Endothelial cell of umbilical vein (primary cell): ENCODE measurements around the gene F8. TPM values are rescaled to one million over a fixed set of nuclear protein-coding genes. Genes with fewer than 3 reads are reported as not detected.

Experiments
- BruUV-seq: library from RNA; stranded (reverse); fragments of 400-500 nt; replicated peaks from 2 replicates; lab custom pipeline; 2021; lab: Mats Ljungman, UMichigan
- CTCF ChIA-PET: fragments of 300-600, 350-600 bp; sonication (Branson Sonifier 250); formaldehyde crosslinking; loops from one replicate; lab custom pipeline; 2021; ENCODE audit warnings: antibody characterized with exemption, inconsistent platforms; lab: Charles Lee
- POLR2A ChIA-PET: fragments of 300-600, 350-600 bp; sonication (Branson Sonifier 250); formaldehyde crosslinking; loops from one replicate; lab custom pipeline; 2021; ENCODE audit warnings: antibody characterized with exemption, inconsistent platforms; lab: Charles Lee
- DNase-seq: peaks from one replicate; pipeline ENCODE4 v3.0.0-alpha.2; 2011; ENCODE audit warnings: low read depth, low spot score
- FAIRE-seq: peaks from 2 replicates; lab custom pipeline; 2011; peaks lifted over from hg19 to GRCh38; lab: Jason Lieb, UNC
- H2AFZ ChIP-seq: 2 replicates; pipeline ENCODE4 v1.6.0; 2012; ENCODE audit warnings: low read depth, low read length, control low read depth, inconsistent platforms
- H3K27ac ChIP-seq: 2 replicates; pipeline ENCODE4 v1.5.1; 2011; ENCODE audit warnings: low read depth, mild to moderate bottlenecking, control low read depth, low read length, moderate library complexity; ENCODE audit not compliant: insufficient read depth
- H3K27me3 ChIP-seq, 2 experiments: 2 replicates each; pipeline versions ENCODE4 v1.6.0 to v1.6.1; 2011; ENCODE audit warnings: low read length in 2 of 2, mixed read lengths in 1 of 2; ENCODE audit not compliant: control insufficient read depth in 2 of 2, insufficient read depth in 2 of 2
- H3K36me3 ChIP-seq, 2 experiments: 2 replicates in 1 of 2; 3 replicates in 1 of 2; pipeline ENCODE4 v1.5.1; 2011; ENCODE audit warnings: low read length in 2 of 2, mild to moderate bottlenecking in 1 of 2, moderate library complexity in 1 of 2; ENCODE audit not compliant: control insufficient read depth in 2 of 2, insufficient read depth in 2 of 2; ENCODE audit errors: extremely low read depth in 1 of 2
- H3K4me1 ChIP-seq: 3 replicates; pipeline ENCODE4 v1.5.1; 2011; ENCODE audit warnings: mild to moderate bottlenecking, low read length; ENCODE audit not compliant: control insufficient read depth, insufficient read depth; ENCODE audit errors: extremely low read depth
- H3K4me2 ChIP-seq: 2 replicates; pipeline ENCODE4 v1.6.1; 2011; ENCODE audit warnings: low read length, control low read depth, mixed read lengths; ENCODE audit not compliant: insufficient read depth
- H3K4me3 ChIP-seq, 3 experiments: fragments of 200-600 bp in 1 of 3; sonication (generic), shearing (Covaris generic) in 1 of 3; replicated peaks in 1 of 3; 2 replicates each; pipeline ENCODE4 v1.5.1; 2011 to 2016; ENCODE audit warnings: control low read depth in 3 of 3, low read length in 3 of 3, mild to moderate bottlenecking in 2 of 3, inconsistent platforms in 1 of 3, low read depth in 1 of 3, moderate library complexity in 1 of 3; ENCODE audit not compliant: insufficient read depth in 1 of 3
- H3K79me2 ChIP-seq: 2 replicates; pipeline ENCODE4 v1.6.0; 2012; ENCODE audit warnings: low read length, inconsistent platforms; ENCODE audit not compliant: control insufficient read depth, insufficient read depth
- H3K9ac ChIP-seq: replicated peaks from 2 replicates; pipeline ENCODE3; 2011; ENCODE audit warnings: low read length, control low read depth; ENCODE audit not compliant: insufficient read depth; ENCODE audit errors: extremely low read depth
- H3K9me1 ChIP-seq: replicated peaks from 3 replicates; pipeline ENCODE4 v1.6.0; 2011; ENCODE audit warnings: mild to moderate bottlenecking, low read length; ENCODE audit not compliant: control insufficient read depth, insufficient read depth; ENCODE audit errors: extremely low read depth
- H3K9me3 ChIP-seq: replicated peaks from 2 replicates; pipeline ENCODE4 v1.5.1; 2012; ENCODE audit warnings: low read length, inconsistent platforms; ENCODE audit not compliant: control insufficient read depth, insufficient read depth
- H4K20me1 ChIP-seq: replicated peaks from 2 replicates; pipeline ENCODE3; 2011; ENCODE audit warnings: mild to moderate bottlenecking, low read length; ENCODE audit not compliant: control insufficient read depth, insufficient read depth; ENCODE audit errors: extremely low read depth
- CTCF ChIP-seq, 2 donors: IDR thresholded peaks; 1 replicate in 1 of 2; 2 replicates in 1 of 2; pipeline ENCODE4 v1.5.1; 2011; ENCODE audit warnings: low read length in 2 of 2, mild to moderate bottlenecking in 2 of 2, moderate library complexity in 2 of 2, control low read depth in 1 of 2, inconsistent platforms in 1 of 2, low read depth in 1 of 2; ENCODE audit not compliant: insufficient read depth in 1 of 2; ENCODE audit errors: extremely low read depth in 1 of 2
- EZH2 ChIP-seq: IDR thresholded peaks from 2 replicates; pipeline ENCODE4 v1.6.1; 2012; ENCODE audit warnings: borderline replicate concordance, low read depth, mild to moderate bottlenecking, moderate library complexity, low read length, inconsistent platforms; ENCODE audit not compliant: severe bottlenecking
- FOS ChIP-seq: IDR thresholded peaks from 2 replicates; pipeline ENCODE4 v1.6.1; 2011; ENCODE audit warnings: mild to moderate bottlenecking, low read length, moderate library complexity, borderline replicate concordance; ENCODE audit not compliant: insufficient read depth
- GATA2 ChIP-seq: IDR thresholded peaks from 2 replicates; pipeline ENCODE4 v1.7.0; 2011; ENCODE audit warnings: low read depth, mild to moderate bottlenecking, moderate library complexity, mixed read lengths, low read length; ENCODE audit not compliant: insufficient read length, insufficient read depth
- JUN ChIP-seq: IDR thresholded peaks from 2 replicates; pipeline ENCODE4 v1.6.1; 2011; ENCODE audit warnings: borderline replicate concordance, low read depth; ENCODE audit not compliant: insufficient read length, insufficient read depth
- MYC ChIP-seq: IDR thresholded peaks from one replicate; pipeline ENCODE4 v1.6.1; 2011; ENCODE audit warnings: mild to moderate bottlenecking, low read depth, low read length
- POLR2A ChIP-seq: IDR thresholded peaks from 2 replicates; pipeline ENCODE4 v1.6.1; 2012; ENCODE audit warnings: low read depth, mild to moderate bottlenecking, control low read depth, low read length
- POLR2AphosphoS5 ChIP-seq: IDR thresholded peaks from 2 replicates; pipeline ENCODE4 v1.6.1; 2012; ENCODE audit warnings: low read depth, mild to moderate bottlenecking, control low read depth, low read length, moderate library complexity; ENCODE audit not compliant: insufficient read depth
- dilution Hi-C: fragments of 300-500 bp; cut with MboI; formaldehyde crosslinking; loops from one replicate; pipeline ENCODE4 v1.15.0; 2019; ENCODE audit warnings: low sequenced_read_pairs; ENCODE audit not compliant: extremely low pct_ligation_motif_present
- intact Hi-C: fragments of 100-400 bp; cut with micrococcal nuclease; formaldehyde crosslinking; loops from one replicate; pipeline ENCODE4 v1.10.0; 2022
- polyA plus RNA-seq, 4 experiments: library from polyadenylated mRNA; depleted of rRNA in 3 of 4; stranded (reverse) in 3 of 4; unstranded in 1 of 4; fragments of >200 nt; gene quantifications; 2 replicates each; pipeline versions ENCODE4 v1.2.1 to v1.2.3, GENCODE V29; 2011 to 2012; ENCODE audit warnings: missing spikeins in 1 of 4
- total RNA-seq: library from RNA; stranded (reverse); gene quantifications from 2 replicates; pipeline ENCODE4 v1.2.3, GENCODE V29; 2021
- TF ChIP-seq, protein P1 (sequence below): IDR thresholded peaks from 2 replicates; pipeline ENCODE4 v1.6.1; 2011; ENCODE audit not compliant: insufficient read depth, insufficient read length

F8 gene
- total and polyA plus RNA-seq, 2 donors (not counting 3 experiments of a cell fraction or from before 2014, with no cell fraction given), result 0.62 to 1.1 TPM

- POLR2A ChIA-PET, result no interaction called here
- BruUV-seq, result no TSS peak
- DNase-seq, result no peak
- TF ChIP-seq EZH2 (no peak), GATA2 (no peak), JUN (no peak), POLR2AphosphoS5 (no peak), CTCF (IDR thresholded peaks at IDR 0.05; ENCODE audit: extremely low read depth in 1 of 2, insufficient read depth in 1 of 2, low read depth in 1 of 2, low read length in 2 of 2) (no peak), FOS (no peak), MYC (no peak), POLR2A (no peak)
- TF ChIP-seq, protein P1, sequence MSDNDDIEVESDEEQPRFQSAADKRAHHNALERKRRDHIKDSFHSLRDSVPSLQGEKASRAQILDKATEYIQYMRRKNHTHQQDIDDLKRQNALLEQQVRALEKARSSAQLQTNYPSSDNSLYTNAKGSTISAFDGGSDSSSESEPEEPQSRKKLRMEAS, result no peak
- peak overlapping the region; percentile 96 for H3K27ac ChIP-seq
- no peaks in the 10 kb centered on the region for H3K9me3 ChIP-seq
- FAIRE-seq, result peak; percentile 28
- peaks cover 2 to 5% of the 10 kb centered on the region in 2 experiments for H3K27me3 ChIP-seq
- intact Hi-C loops (loop anchor here (1.0 to 5.0 kb wide), 3 partner anchors 45 to 191 kb away; partner anchors contain the start of genes BRCC3, CMC4, MTCP1 and VBP1), dilution Hi-C loops (no loop called here)
- H3K79me2 ChIP-seq, result peaks cover 8% of the 10 kb centered on the region
- CTCF ChIA-PET, result interaction anchor here (0.7 to 1.5 kb wide), 6 partner anchors 16 to 190 kb away, joined by 3 to 8 read pairs (median 4); partner anchors contain the start of gene VBP1
- H4K20me1 ChIP-seq, result no peaks in the 10 kb centered on the region
- peak overlapping the region; percentile 48 for H2AFZ ChIP-seq
- H3K4me1 ChIP-seq, result no peaks in the 10 kb centered on the region
- H3K9ac ChIP-seq, result peak overlapping the region; percentile 87
- H3K4me3 ChIP-seq, result peak overlapping the region; percentile 39 to 82 (median 72)
- H3K4me2 ChIP-seq, result peak overlapping the region; percentile 82
- H3K9me1 ChIP-seq, result no peaks in the 10 kb centered on the region
- no peaks in the 10 kb centered on the region for H3K36me3 ChIP-seq
These were observed 3.9 kb upstream of the F8 start for GRCh38 chrX:155026420-155026726.
